HepG2 (cell line): ENCODE measurements around the gene SHE. TPM values are rescaled to one million over a fixed set of nuclear protein-coding genes. Genes with fewer than 3 reads are reported as not detected.

Source experiments
- ATAC-seq: fragments of 200-7000 bp; cut with Tn5 transposase; 3 replicates; pipeline ENCODE4 v1.9.1; 2020; ENCODE audit warnings: mild to moderate bottlenecking, moderate library complexity
- BruUV-seq: library from RNA; stranded (reverse); fragments of 400-500 nt; replicated peaks from 2 replicates; lab custom pipeline; 2021; lab: Mats Ljungman, UMichigan
- CTCF ChIA-PET: fragments of 300-600 bp; formaldehyde crosslinking; extraction: SDS; loops from one replicate; lab custom pipeline; 2021; ENCODE audit warnings: low total read pairs, inconsistent platforms, low intra/inter-chr PET ratio; lab: Yijun Ruan, JAX
- POLR2A ChIA-PET: fragments of 350-600 bp; sonication (Branson Sonifier 250); formaldehyde crosslinking; loops from one replicate; lab custom pipeline; 2020; ENCODE audit warnings: antibody characterized with exemption, inconsistent platforms; lab: Yijun Ruan, JAX
- DNase-seq: peaks from one replicate; pipeline ENCODE4 v3.0.0-alpha.2; 2015; ENCODE audit warnings: low spot score
- FAIRE-seq: peaks from 3 replicates; lab custom pipeline; 2011; peaks lifted over from hg19 to GRCh38; lab: Jason Lieb, UNC
- H2AFZ ChIP-seq: one replicate; pipeline ENCODE4 v1.6.1; 2011; ENCODE audit warnings: low read length, inconsistent platforms
- H3K27ac ChIP-seq: fragments of 300-600 bp; 3 replicates; pipeline ENCODE4 v1.8.0; 2011; ENCODE audit warnings: mixed run types, mild to moderate bottlenecking, mixed read lengths, low read length, inconsistent platforms; ENCODE audit not compliant: insufficient read depth; ENCODE audit errors: extremely low read length
- H3K27me3 ChIP-seq, 2 experiments: fragments of 200-600 bp in 1 of 2; 2 replicates in 1 of 2; 3 replicates in 1 of 2; pipeline versions ENCODE4 v1.6.0 to v1.8.0; 2011; ENCODE audit warnings: low read length in 2 of 2, mild to moderate bottlenecking in 2 of 2, moderate library complexity in 2 of 2, inconsistent platforms in 1 of 2; ENCODE audit not compliant: insufficient read depth in 2 of 2, control insufficient read depth in 1 of 2
- H3K36me3 ChIP-seq, 2 experiments: fragments of 200-600 bp in 1 of 2; replicated peaks in 1 of 2; 2 replicates in 1 of 2; 3 replicates in 1 of 2; pipeline versions ENCODE4 v1.5.1 to v1.8.0; 2011; ENCODE audit warnings: low read length in 2 of 2, inconsistent platforms in 1 of 2; ENCODE audit not compliant: insufficient read depth in 2 of 2, control insufficient read depth in 1 of 2
- H3K4me1 ChIP-seq: 2 replicates; pipeline ENCODE4 v1.5.1; 2012; ENCODE audit warnings: low read length, inconsistent platforms; ENCODE audit not compliant: insufficient read depth
- H3K4me2 ChIP-seq: 2 replicates; pipeline ENCODE4 v1.6.0; 2011; ENCODE audit warnings: low read depth, low read length, inconsistent platforms
- H3K4me3 ChIP-seq, 3 experiments: fragments of 200-600 bp in 1 of 3; sonication (generic), shearing (Covaris generic) in 1 of 3; replicated peaks in 1 of 3; 2 replicates each; pipeline ENCODE4 v1.5.1; 2011 to 2016; ENCODE audit warnings: low read length in 3 of 3, inconsistent platforms in 2 of 3, low read depth in 2 of 3, mild to moderate bottlenecking in 2 of 3, control low read depth in 1 of 3, mixed read lengths in 1 of 3; ENCODE audit not compliant: insufficient read depth in 1 of 3
- H3K79me2 ChIP-seq: one replicate; pipeline ENCODE4 v1.6.1; 2011; ENCODE audit warnings: low read length, inconsistent platforms; ENCODE audit not compliant: insufficient read depth
- H3K9ac ChIP-seq: 2 replicates; pipeline ENCODE4 v1.6.0; 2011; ENCODE audit warnings: mild to moderate bottlenecking, low read depth, low read length, inconsistent platforms; ENCODE audit not compliant: insufficient read depth
- H3K9me3 ChIP-seq: 2 replicates; pipeline ENCODE4 v1.5.1; 2012; ENCODE audit warnings: mild to moderate bottlenecking, low read length
- H4K20me1 ChIP-seq: 2 replicates; pipeline ENCODE4 v1.6.0; 2011; ENCODE audit warnings: inconsistent platforms, mild to moderate bottlenecking, low read length, moderate library complexity; ENCODE audit not compliant: insufficient read depth
- ETV6 ChIP-seq: sonication (generic); formaldehyde crosslinking; conservative IDR thresholded peaks from 2 replicates; pipeline ENCODE4 v1.4.0; 2020; ENCODE audit warnings: missing genetic modification reagents
- FOXK1 ChIP-seq: sonication (generic); formaldehyde crosslinking; IDR thresholded peaks from 2 replicates; pipeline ENCODE4 v1.4.0; 2020; ENCODE audit warnings: low read depth, missing genetic modification reagents, borderline replicate concordance
- GATAD2A ChIP-seq: IDR thresholded peaks from 2 replicates; pipeline ENCODE4 v1.6.1; 2016
- HDAC6 ChIP-seq: fragments of 200-600 bp; sonication (generic); IDR thresholded peaks from 2 replicates; pipeline ENCODE4 v1.7.0; 2017; ENCODE audit warnings: mild to moderate bottlenecking, antibody characterized with exemption, low read length, low read depth
- MEIS1 ChIP-seq: sonication (generic); formaldehyde crosslinking; IDR thresholded peaks from 2 replicates; pipeline ENCODE4 v1.9.0; 2021; ENCODE audit warnings: mild to moderate bottlenecking, missing genetic modification reagents, moderate library complexity, borderline replicate concordance
- NFE2L2 ChIP-seq: fragments of 150-350 bp; IDR thresholded peaks from 2 replicates; pipeline ENCODE4 v1.6.1; 2014; ENCODE audit warnings: low read length
- NFKBIZ ChIP-seq: IDR thresholded peaks from 2 replicates; pipeline ENCODE4 v1.6.1; 2018; ENCODE audit warnings: missing genetic modification reagents, missing compliant biosample characterization
- NR1H2 ChIP-seq: sonication (generic); formaldehyde crosslinking; IDR thresholded peaks from 2 replicates; pipeline ENCODE4 v1.8.1; 2022; ENCODE audit warnings: low read depth, missing genetic modification reagents, borderline replicate concordance
- PHB2 ChIP-seq: fragments of 450-650 bp; IDR thresholded peaks from 2 replicates; pipeline ENCODE4 v1.6.1; 2018; ENCODE audit not compliant: partially characterized antibody
- RFX5 ChIP-seq: IDR thresholded peaks from 2 replicates; pipeline ENCODE4 v1.6.1; 2011; ENCODE audit warnings: low read depth, low read length, improper control_type of control experiment
- SRF ChIP-seq: IDR thresholded peaks from 2 replicates; pipeline ENCODE4 v1.6.1; 2011; ENCODE audit warnings: mild to moderate bottlenecking, low read depth, low read length, moderate library complexity
- YEATS2 ChIP-seq: sonication (generic); formaldehyde crosslinking; IDR thresholded peaks from 2 replicates; pipeline ENCODE4 v1.4.0; 2020; ENCODE audit warnings: missing genetic modification reagents, borderline replicate concordance
- YY1 ChIP-seq: IDR thresholded peaks from 2 replicates; pipeline ENCODE4 v1.6.1; 2011; ENCODE audit warnings: low read length, low read depth, moderate library complexity, mild to moderate bottlenecking; ENCODE audit not compliant: insufficient read depth, insufficient replicate concordance
- ZBTB26 ChIP-seq: IDR thresholded peaks from 2 replicates; pipeline ENCODE4 v1.6.1; 2016; ENCODE audit warnings: missing compliant biosample characterization, missing genetic modification reagents, borderline replicate concordance
- ZNF180 ChIP-seq: sonication (generic); formaldehyde crosslinking; IDR thresholded peaks from 2 replicates; pipeline ENCODE4 v1.4.0; 2020; ENCODE audit warnings: low read depth, missing genetic modification reagents, borderline replicate concordance
- ZNF33B ChIP-seq: sonication (generic); formaldehyde crosslinking; IDR thresholded peaks from 2 replicates; pipeline ENCODE4 v1.5.1; 2020; ENCODE audit warnings: mild to moderate bottlenecking, missing genetic modification reagents
- ZNF383 ChIP-seq: sonication (generic); formaldehyde crosslinking; IDR thresholded peaks from 2 replicates; pipeline ENCODE4 v1.4.0; 2020; ENCODE audit warnings: missing genetic modification reagents, mild to moderate bottlenecking, borderline replicate concordance
- ZNF562 ChIP-seq: sonication (generic); formaldehyde crosslinking; IDR thresholded peaks from 2 replicates; pipeline ENCODE4 v1.8.0; 2022; ENCODE audit warnings: missing genetic modification reagents, borderline replicate concordance
- ZNF781 ChIP-seq: sonication (generic); formaldehyde crosslinking; IDR thresholded peaks from 2 replicates; pipeline ENCODE4 v1.5.1; 2020; ENCODE audit warnings: borderline replicate concordance, mild to moderate bottlenecking, missing genetic modification reagents; ENCODE audit errors: not compliant biosample characterization
- WGBS: methylation state at CpG from one replicate; pipeline ENCODE4 v1.1.6; 2017; ENCODE audit warnings: low lambda C conversion rate; 5-methylcytosine and 5-hydroxymethylcytosine counted together
- in situ Hi-C: cut with HindIII; loops from 2 replicates; pipeline ENCODE4 v1.10.0; 2017; ENCODE audit warnings: low pct_unique_long_range_greater_than_20kb; ENCODE audit not compliant: extremely low pct_ligation_motif_present
- intact Hi-C: fragments of 100-400 bp; cut with micrococcal nuclease; formaldehyde crosslinking; loops from one replicate; pipeline ENCODE4 v1.10.0; 2022; ENCODE audit not compliant: unreplicated experiment
- polyA plus RNA-seq, 8 experiments: library from polyadenylated mRNA; depleted of rRNA in 3 of 8; stranded (reverse) in 7 of 8; unstranded in 1 of 8; fragments of >200 nt; fragmentation: Illumina TruSeq in 4 of 8; extraction: Trizol in 4 of 8; gene quantifications; 2 replicates each; pipeline versions ENCODE4 v1.2.1 to v1.2.3, GENCODE V29; 2011 to 2016; ENCODE audit warnings: low read depth in 4 of 8, missing spikeins in 1 of 8, mixed read lengths in 1 of 8; ENCODE audit not compliant: insufficient read depth in 1 of 8
- total RNA-seq, 5 experiments: library from RNA; depleted of rRNA; stranded (reverse); fragments of >200 nt; fragmentation: Illumina TruSeq; extraction: Trizol; gene quantifications; 2 replicates each; pipeline ENCODE4 v1.2.3, GENCODE V29; 2016; ENCODE audit warnings: low read depth in 1 of 5
- TF ChIP-seq, protein P1 (sequence below): IDR thresholded peaks from 2 replicates; pipeline ENCODE4 v1.4.0; 2020; ENCODE audit warnings: mild to moderate bottlenecking, missing genetic modification reagents

SHE gene
- total and polyA plus RNA-seq, 2 of the 13 experiments (the other 11 are each of a cell fraction or from before 2014, with no cell fraction given), result not detected

GRCh38 chr1:154479764-154480421 is 22.3 kb downstream of the SHE start:
- Histone ChIP-seq H3K4me2 (no peak overlapping the region), H3K36me3 (no peaks in the 10 kb centered on the region), H3K4me1 (peaks cover 24% of the 10 kb centered on the region), H3K9me3 (no peaks in the 10 kb centered on the region), H3K27ac (no peak overlapping the region), H4K20me1 (no peaks in the 10 kb centered on the region), H2AFZ (no peak overlapping the region), H3K79me2 (no peaks in the 10 kb centered on the region), H3K27me3 (peaks cover 0 to 3% of the 10 kb centered on the region in 2 experiments; a peak in 1 of 5 replicates), H3K4me3 (no peak overlapping the region), H3K9ac (no peak overlapping the region)
- ChIA-PET CTCF (interaction anchor here (1.1 to 2.3 kb wide), 3 partner anchors 67 to 281 kb away, joined by 5 to 14 read pairs (median 9); no protein-coding TSS in a partner anchor), POLR2A (interaction anchor here (1.6 kb wide), 1 partner anchor 67 kb away, joined by 4 read pairs; no protein-coding TSS in a partner anchor)
- WGBS, result 24% methylated on average over 9 of the region's 9 CpGs
- no TSS peak for BruUV-seq
- ATAC-seq (peak; percentile 94), DNase-seq (peak; percentile 74), FAIRE-seq (peak; percentile 59)
- intact Hi-C loops, result loop anchor here (1.0 kb wide), 1 partner anchor 66 kb away; no protein-coding TSS in a partner anchor
- in situ Hi-C loops, result no loop called here
- TF ChIP-seq ZNF383 (CRISPR knock-in tag), result no peak
- peak; percentile 66; the same call in 1 of the 2 replicates for TF ChIP-seq RFX5
- no peak for TF ChIP-seq NR1H2 (CRISPR knock-in tag)
- no peak for TF ChIP-seq MEIS1
- TF ChIP-seq FOXK1 (CRISPR knock-in tag), result peak; percentile 50; the same call in 1 of the 2 replicates
- TF ChIP-seq ETV6 (CRISPR knock-in tag), result no peak
- peak; percentile 48; the same call in 1 of the 2 replicates for TF ChIP-seq SRF
- no peak for TF ChIP-seq ZNF562 (CRISPR knock-in tag)
- TF ChIP-seq YY1, result peak; percentile 16
- TF ChIP-seq, protein P1, sequence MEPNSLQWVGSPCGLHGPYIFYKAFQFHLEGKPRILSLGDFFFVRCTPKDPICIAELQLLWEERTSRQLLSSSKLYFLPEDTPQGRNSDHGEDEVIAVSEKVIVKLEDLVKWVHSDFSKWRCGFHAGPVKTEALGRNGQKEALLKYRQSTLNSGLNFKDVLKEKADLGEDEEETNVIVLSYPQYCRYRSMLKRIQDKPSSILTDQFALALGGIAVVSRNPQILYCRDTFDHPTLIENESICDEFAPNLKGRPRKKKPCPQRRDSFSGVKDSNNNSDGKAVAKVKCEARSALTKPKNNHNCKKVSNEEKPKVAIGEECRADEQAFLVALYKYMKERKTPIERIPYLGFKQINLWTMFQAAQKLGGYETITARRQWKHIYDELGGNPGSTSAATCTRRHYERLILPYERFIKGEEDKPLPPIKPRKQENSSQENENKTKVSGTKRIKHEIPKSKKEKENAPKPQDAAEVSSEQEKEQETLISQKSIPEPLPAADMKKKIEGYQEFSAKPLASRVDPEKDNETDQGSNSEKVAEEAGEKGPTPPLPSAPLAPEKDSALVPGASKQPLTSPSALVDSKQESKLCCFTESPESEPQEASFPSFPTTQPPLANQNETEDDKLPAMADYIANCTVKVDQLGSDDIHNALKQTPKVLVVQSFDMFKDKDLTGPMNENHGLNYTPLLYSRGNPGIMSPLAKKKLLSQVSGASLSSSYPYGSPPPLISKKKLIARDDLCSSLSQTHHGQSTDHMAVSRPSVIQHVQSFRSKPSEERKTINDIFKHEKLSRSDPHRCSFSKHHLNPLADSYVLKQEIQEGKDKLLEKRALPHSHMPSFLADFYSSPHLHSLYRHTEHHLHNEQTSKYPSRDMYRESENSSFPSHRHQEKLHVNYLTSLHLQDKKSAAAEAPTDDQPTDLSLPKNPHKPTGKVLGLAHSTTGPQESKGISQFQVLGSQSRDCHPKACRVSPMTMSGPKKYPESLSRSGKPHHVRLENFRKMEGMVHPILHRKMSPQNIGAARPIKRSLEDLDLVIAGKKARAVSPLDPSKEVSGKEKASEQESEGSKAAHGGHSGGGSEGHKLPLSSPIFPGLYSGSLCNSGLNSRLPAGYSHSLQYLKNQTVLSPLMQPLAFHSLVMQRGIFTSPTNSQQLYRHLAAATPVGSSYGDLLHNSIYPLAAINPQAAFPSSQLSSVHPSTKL (CRISPR knock-in tag), result 0 out of 2 replicates have a peak, but pooled peaks have one; percentile 10
- no peak for TF ChIP-seq ZNF33B (CRISPR knock-in tag)
- peak; percentile 31; the same call in 1 of the 2 replicates for TF ChIP-seq NFE2L2
- no peak for TF ChIP-seq ZBTB26 (CRISPR knock-in tag)
- 0 out of 2 replicates have a peak, but pooled peaks have one; percentile 25 for TF ChIP-seq GATAD2A (CRISPR knock-in tag)
- no peak for TF ChIP-seq HDAC6
- TF ChIP-seq ZNF781, result no peak
- no peak for TF ChIP-seq YEATS2 (CRISPR knock-in tag)
- no peak for TF ChIP-seq ZNF180
- no peak for TF ChIP-seq PHB2
- TF ChIP-seq NFKBIZ (CRISPR knock-in tag), result no peak
